Glomerular visceral epithelial cell (primary cell): Measurements from ENCODE around the gene IFRD1.

ENCODE experiments used
- DNase-seq: peaks from one replicate; pipeline ENCODE4 v3.0.0-alpha.2; 2016; ENCODE audit errors: extremely low spot score

Gene IFRD1

DNA sequence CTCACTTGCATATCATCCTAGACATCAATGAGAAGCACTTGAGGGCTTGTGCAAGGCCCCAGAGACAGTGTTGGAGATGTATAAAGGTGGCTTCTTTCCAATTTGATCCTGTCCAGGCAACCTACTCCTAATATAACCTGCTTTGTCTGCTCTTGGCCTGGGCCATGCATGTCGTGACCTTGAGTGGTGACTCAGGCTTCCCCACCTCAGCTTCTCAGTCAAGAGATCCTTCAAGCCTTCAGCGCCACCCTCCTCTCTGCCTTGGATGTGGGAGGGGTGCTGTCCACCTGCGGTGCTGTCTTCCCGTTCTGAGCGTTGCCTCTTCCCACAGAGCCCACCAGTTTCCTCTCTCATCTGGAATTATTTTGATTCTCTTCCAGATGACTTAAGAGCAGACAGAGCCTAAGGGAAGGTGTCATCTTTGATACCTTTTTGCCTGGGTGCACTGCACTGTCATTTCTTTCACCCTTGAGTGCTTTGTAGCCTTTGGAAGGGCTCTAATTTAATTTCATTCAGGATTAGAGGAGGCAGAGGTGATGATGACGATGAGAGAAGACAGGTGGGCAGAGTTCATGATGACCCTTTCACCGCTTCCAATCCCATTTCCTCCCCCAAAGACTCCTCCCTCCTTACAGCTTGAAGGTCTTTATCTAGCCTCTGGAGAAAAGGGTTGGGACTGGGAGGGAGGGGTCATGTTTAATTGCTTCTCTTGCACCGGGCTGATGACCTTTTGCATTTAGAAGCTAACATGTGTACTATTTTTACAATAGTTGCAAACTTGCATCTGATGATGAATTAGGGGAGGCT lies 37.4 kb downstream of the IFRD1 start:
- DNase-seq, result no peak

DNA sequence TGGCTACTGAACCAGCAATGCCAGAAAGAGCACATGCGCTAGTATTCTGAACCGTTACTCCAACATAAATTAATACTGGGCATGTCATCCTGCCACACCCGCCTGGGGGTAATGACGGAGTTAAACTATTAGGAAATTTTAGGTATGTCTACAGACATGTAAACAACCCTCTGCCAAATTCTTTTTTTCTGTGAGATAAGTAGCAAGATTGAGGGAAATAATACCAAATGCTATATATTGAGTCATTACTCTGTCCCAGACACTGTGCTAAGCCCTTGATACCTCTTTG lies 37.9 kb downstream of the IFRD1 start:
- no peak for DNase-seq

DNA sequence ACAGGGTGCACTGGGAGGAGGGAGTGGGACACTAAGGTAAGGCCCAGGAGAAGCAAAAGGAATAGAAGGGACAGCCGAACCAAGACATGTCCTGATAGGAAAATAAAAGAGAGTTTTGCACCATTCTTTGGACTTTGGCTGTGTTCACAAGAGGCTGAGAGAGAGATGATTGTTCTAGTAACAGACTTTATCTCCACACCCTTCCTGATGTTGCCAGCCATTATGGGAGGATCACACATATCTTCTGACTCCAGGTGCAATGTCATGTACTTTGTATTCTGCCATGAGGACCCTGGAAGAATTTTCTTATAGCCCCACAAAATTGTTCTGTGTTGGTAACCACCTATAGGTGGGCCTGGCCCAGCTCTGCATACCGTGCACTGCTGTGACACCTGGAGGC lies 41.9 kb downstream of the IFRD1 start:
- no peak for DNase-seq

DNA sequence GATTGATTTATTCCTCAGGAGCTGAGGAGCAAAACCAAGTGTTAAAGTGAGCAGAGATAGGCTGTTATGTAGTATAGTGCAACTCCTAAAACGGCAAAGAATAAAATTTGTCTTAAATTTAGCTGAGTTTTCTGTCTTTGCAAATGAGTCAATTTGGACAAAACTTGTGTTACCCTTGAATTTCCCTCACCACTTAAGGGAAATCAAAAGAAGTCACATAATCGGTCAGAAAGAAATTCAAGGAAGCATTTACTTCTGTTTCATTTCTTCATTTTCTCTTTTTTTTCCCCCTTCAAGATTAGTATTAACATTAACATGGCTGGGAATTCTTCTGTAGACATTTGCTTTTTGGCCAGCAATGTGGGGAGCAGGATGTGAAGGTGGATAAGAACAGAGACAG lies 44.4 kb downstream of the IFRD1 start:
- DNase-seq, result no peak

DNA sequence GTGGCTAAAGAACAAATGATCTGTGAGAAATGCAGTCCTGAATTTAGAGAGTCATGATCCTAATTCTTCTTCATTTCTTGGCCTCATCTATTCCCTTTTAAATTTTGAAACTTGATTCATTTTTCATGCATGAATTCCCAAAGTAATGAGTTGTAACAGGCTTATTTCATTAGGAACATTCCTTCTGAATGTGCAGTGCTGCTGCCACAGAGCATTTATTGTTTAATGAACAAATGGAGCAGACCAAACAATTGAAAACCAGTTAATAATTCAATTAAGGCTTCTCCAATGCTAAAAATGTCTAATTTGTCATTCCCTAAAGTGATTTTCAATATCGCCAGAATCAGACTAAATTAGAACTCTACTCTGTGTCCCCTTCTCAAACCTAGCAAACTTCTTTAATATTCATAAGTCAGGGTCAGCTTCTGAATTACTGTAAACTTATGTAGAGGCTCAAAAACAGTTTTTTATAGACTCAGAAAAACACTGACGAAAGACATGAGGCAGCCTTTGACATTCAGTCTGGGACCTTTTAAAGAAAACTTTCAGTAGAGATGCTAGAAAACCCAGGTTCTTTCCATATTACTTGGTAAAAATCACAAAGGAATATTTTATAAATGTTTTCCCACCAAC lies 45.0 kb downstream of the IFRD1 start:
- DNase-seq, result no peak

DNA sequence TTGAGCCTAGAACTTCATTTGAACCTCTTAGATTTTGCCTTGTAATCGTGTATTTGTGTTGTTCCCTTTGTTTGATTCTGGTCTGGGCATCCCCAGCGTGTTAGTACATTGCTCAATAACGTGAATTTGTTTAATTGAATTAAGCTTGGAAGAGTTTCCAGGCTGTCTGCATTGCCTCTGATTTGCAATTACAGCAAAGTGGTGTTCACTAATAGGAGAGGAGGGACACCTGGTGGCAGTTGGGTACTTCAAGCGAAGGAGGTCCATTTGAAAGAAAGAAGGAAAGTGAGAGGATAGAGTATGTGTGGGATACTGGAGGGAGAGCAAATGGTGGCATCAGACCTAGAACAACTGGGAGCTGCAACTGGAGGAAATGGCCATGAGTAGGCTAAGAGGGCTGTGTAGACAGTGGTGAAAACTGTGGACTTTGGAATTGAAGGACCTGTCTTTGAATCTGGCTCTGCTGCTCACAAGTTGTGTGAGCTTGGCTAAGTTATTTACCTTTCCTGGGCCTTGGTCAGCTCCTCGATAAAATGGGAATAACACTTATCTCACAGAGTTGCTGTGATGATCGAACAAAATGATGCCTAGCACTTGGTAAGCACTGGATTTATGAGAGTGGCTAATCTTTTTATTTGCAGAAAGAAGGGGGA lies 45.7 kb downstream of the IFRD1 start:
- DNase-seq, result peak; percentile 37

DNA sequence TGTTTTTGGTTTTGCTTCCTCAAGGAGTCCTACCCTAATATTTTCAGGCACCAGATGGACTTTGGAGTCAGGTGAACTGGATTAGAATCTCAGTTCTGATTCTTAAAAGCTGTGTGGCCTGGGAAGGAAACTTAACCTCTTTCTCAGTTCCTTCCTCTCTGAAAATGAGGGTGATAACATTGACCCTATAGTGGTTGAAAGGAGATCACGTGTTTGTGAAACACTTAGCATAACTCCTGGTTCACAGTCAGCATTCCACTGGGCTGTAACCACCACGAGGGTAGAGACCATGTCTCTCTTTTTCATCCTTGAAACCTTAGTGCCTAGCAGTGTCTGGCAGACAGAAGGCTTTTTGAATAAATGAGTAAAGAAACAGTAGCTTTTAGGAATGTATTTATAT lies 47.2 kb downstream of the IFRD1 start:
- no peak for DNase-seq

DNA sequence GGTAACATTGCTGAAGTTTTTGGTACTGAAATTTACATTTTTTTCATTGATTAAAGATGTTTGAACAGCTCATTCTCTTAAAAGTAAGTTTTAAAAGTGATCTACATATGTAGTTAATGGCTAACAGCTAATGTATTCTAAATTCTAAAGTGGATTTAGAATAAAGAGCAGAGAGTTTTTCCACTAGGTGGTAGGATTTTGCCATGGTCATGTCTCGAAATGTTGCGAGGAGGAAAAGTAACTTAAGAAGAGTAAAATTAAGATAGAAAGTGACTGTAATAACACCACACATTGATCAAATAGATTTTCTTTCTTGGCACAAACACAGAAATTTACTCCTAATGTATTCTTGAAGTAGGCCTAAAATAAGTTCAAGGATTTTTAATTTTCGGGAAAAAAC lies 50.4 kb downstream of the IFRD1 start:
- DNase-seq, result no peak

DNA sequence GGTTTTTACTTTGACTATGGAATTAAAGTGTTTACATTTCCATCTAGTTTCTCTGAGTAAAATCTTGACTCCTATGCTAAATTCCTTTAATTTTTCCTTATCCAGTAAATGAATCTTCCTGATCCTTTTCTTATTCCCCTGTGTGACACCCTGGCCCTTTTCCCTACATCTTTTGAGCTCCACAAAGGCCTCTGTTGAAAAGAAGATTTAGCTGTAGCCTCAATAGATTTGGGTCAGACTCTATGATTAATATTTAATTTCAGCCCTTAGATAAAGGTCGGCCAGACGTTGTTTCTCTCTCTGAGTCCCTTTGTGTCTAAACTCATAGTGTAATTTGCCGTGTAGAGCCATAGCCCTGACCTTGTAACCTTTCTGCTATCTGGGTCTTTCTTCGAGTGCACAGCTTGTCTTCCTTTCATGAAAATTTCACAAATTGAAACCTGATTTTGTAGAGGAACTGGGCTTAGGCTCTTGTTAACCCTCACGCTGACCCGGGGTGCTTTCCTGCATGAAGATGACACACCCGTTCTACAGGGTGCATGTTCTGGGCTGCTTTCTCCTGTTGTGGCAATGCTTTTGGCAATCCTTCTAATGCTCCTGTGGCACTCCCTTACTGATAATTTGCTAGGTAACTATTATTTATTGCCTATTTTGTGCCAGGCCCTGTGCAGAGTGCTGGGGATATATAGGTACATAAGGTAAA lies 51.7 kb downstream of the IFRD1 start:
- no peak for DNase-seq

DNA sequence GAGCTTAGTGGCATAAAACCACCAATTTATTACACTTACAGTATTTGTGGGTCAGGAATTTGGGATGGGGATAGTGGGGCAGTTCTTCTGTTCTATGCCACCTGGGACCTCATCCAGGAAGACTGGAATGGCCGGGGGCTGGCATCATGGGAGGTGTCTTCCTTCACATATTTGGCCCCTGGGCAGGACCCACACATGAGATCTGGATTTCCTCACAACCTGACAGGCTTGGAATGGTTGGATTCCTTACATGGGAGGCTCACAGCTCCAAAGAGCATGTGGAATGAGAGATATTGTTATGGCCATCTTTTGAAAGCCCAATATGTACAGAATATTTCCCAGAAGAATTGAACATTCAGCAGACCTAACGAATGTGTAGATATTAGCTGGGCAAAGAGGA lies 52.4 kb downstream of the IFRD1 start:
- DNase-seq, result no peak

DNA sequence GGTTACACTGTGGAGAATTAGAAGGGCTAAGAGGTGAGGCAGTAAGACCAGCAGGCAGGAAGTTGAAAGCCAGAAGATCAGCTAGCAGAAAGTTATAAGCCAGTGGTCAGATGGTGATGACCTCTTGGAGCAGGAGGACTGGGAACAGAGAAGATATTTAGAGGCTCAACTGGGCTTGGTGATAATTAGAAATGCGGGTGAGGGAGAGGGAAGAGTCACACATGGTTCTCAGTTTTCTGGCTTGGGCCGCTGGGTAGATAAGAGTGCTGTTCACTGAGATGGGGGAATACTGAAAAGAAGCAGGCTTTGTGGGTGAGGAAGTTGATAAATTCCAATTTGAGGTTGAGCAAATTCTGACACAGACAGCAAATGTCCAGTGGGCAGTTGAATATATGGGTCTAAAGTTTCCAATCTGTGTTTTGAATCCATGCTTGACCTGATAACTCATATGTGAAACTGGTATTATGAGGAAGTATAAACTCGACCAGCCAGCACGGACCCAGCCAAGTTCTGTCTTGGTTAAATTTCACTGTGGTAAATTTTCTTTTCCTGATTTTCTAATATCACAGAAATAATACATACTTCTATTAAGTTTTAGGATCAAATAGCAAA lies 53.2 kb downstream of the IFRD1 start:
- no peak for DNase-seq

DNA sequence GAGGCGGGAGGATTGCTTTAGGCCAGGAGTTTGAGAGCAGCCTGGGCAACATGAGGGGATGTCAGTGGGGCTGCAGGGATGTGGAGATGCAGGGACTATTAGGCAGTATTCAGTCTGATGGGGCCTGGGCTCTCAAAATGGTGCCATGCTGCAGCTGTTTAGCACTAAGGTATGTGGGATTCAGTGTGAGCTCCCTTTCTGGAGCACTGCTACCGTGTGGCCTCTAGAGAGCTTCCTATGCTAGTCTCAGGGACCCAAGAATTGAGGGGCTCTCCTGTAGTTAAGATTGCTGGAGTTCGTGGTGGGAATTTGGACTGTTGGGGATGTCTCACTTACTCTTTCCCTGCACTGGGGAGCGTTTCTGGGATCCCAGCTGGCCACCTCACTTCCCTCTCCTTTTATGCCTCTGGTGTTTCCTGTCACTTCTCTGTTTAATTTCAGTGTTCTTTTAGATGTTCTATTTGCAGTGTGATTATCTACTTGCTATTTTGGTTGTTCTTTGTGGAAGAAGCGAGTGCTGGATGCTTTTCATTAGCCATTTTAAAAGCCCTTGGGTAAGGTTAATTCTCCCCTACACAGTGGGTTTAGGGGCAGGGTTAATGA lies 53.9 kb downstream of the IFRD1 start:
- no peak for DNase-seq

DNA sequence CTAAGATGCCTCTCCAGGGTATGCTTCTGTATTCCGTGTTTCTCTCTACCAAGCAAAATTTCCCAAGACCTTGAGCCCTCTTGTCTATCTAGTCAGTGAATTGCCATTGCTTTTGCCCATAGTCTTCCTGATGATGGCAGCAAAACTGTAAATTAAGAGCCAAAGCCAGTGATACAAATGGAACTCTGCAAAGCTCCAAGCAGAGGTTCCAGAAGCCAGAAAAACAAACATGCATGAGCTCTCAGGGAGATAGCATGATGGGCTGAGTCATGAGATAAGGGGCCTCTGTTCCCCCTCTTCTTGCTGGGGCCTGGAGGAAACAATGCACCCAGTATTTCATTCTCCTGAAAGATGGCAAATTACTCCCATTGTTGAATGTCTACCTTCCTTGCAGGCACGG lies 55.2 kb downstream of the IFRD1 start:
- no peak for DNase-seq

DNA sequence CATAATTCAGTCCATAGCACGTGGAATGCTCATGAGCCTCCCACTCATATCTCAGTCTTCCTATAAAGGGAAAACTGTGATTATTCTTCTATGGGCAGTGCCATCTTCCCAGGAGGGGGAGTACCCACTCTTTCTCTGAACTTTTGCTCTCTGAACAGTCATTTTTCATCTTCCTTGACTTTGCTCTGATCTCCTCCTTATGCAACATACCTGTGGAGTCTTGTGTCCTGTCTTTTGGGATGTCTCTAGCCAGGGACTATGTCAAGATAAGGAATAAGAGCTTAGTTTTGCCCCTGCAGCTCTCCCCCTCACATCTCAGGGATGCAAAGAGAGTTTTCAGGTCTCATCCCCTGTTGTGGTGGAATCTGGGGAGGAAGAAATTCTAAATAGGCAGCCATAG lies 58.1 kb downstream of the IFRD1 start:
- DNase-seq, result no peak

DNA sequence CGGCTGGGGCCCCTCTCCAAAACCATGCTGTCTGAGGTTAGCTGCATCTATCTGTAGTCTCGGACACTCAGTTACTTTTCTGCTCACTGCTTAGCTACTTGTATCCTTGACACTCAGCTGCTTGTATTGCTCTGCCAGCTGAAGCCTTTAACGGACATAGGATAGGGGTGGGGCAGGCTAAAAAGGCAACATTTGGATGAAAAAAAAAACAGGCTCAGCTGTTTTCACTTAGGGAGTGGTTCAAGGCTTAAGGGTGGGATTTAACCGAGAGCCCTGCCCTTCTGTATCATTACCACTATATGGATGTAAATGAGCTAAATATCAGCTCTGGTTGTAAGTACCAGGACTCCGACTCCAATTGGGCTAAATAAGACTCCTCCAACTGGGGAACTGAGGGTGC lies 59.1 kb downstream of the IFRD1 start:
- DNase-seq, result no peak

DNA sequence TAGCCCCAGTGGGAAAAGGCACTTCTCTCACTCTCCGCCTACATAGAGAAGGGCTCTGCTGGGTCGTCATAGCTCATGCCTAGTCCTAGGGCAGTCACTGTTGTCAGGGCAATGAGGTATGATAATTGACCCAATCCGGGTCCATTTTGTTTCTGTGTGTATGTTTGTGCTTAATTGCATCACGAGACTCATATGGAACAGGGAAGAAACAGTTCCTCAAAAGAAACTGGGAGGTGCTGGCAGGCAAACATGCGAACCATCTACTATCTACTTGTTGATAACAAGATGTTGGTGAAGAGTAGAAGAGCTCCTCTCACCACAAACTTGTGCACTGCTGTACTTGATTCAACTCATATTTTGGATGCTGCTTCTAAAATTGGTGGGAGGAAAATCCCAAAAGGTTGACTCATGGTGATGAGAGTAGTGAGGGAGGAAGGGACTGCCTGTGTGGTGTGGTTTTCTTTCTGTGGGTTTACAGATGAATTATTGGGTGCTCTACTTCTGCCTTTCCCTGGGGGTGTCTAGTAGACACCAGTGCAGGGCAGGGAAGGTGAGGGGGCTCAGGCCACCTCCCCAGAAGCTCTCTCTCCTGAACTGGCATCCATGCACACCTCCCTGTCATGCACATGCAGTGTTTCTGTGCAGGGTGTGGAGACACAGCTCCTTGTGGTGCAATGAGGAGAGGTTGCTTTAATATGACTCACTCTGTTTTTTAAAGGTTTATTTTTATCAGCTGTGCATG lies 59.9 kb downstream of the IFRD1 start:
- peak; percentile 33 for DNase-seq

DNA sequence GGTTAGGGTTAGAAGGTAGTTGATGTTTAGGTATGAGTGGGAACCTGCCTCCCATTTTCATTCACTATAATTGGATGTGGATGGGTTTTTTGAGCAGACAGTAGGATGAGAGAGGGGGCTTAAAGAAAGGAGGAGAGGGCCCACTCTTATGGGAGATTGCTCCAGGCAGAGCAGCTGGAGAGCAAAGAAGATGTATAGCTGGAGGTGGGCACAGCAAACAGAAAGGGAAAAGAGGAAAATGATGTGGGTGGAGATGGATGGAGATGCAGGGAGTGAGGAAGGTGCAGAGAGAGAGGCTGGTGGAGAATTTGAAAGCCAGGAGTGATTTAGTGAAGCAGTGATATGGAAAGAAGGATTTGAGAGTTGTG lies 60.5 kb downstream of the IFRD1 start:
- no peak for DNase-seq

DNA sequence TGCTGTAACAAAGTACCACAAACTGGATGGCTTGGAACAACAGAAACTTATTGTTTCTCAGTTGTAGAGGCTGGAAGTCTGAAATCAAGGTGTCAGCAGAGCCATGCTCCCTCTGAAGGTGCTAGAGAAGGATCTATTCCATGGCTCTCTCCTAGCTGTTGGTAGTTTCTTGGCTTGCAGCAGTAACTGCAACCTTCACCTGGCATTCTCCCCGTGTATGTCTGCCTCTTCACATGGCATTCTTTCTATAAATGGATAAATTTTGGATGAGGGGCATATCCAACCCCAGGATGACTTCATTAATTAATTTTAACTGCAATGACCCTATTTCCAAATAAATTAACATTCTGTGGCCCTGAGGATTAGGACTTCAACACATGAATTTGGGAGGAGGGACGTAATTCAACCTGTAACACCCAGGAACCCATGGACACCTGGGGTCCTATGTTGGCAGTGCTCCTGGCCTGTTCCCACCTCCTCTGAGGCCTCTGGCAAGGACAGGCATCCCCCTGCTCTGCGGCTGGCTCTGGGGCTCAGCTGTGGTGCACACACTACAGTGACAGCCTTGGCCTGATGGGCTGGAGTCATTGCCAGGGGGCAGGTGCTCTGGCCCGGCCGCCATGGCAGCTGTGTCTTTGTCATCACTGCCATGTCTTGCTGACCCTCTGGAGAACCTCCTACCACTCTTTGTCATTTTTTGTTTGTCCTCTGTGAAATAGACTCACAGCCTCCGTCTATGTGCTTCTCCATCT lies 61.4 kb downstream of the IFRD1 start:
- no peak for DNase-seq

DNA sequence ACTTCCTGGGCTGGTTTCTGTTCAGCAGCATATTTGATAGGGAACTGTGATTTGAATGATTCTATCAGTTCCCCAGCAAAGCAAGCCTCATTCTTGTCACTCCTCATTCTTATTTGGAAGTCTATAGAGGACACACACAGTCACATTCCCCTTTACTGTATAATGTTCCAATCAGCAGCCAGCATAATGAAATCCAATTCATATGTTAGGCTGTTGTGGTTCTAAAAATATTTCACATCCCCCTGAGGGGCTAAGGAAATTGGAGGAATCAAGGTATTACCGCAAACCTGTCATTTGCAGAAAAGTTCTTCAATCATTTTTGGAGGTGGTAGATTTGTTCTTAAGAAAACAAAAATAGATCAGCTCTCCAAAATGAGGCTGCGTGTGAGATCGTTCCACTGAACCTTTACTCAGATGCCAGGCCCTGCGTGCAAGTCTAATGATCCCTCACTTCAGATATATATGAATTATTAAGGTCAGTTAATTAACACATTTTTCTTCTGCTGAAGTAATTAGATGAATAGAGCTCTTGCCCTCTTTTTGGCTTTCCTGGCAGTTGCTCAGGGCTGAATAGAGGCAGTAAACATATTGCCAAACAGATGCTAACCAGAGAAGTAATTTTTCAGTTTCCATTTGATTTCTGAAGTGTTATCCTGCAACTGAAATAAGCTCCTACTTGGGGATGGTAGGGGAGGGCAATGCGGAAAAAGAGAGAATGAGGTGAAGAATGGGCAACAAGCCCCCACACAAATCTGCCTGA lies 62.4 kb downstream of the IFRD1 start:
- DNase-seq, result no peak

DNA sequence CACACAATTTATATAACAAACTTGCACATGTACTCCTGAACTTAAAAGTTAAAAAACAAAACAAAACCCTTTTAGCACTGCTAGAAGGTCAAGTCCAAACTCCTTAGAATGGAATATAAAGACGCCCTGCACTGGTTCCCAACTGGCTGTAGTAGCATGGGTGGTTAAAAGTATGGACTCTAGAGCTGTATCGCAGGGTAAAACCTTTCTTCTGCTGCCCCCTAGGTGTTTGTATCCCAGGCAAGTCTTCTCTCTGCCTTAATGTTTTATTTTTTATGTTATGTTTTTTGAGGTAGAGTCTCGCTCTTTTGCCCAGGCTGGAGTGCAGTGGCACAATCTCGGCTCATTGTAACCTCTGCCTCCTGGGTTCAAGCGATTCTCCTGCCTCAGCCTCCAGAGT lies 65.7 kb downstream of the IFRD1 start:
- DNase-seq, result no peak
